ENCODE data around the gene SCGB3A1.

The SCGB3A1 gene

DNA sequence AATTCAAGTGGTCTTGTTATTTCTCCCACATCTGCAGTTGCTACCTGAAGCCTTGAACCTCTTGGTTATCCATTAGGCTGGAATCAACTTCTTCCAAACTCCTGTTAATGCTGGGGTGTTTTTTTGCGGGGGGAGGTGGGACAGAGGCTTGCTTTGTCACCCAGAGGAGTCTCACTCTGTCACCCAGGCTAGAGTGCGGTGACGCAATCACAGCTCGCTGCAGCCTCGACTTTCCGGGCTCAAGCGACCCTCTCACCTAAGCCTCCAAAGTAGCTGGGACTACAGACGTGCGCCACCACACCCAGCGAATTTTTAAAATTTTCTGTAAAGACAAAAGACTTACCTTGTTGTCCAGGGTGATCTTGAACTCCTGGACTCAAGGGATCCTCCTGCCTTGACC is 4.4 kb downstream of the SCGB3A1 start:
- DNase-seq (ENCODE audit: low read depth in 2 of 2), result no peak

DNA sequence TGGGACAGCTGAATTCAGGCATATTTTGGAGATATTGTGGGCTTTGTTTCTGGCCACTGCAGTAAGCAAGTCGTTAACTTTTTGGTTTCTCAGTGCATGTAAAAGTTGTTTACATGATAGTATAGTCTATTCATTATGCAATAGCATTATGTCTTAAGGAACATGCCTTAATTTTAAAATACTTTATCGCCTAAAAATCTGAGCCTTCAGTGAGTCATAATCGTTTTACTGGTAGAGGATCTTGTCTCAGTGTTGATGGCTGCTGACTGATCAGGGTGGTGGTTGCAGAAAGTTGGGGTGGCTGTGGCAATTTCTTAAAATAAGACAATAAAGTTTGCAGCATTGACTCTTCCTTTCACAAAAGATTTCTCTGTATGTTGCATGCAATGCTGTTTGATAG is 5.1 kb downstream of the SCGB3A1 start:
- no peak for DNase-seq (ENCODE audit: low read depth in 2 of 2)

DNA sequence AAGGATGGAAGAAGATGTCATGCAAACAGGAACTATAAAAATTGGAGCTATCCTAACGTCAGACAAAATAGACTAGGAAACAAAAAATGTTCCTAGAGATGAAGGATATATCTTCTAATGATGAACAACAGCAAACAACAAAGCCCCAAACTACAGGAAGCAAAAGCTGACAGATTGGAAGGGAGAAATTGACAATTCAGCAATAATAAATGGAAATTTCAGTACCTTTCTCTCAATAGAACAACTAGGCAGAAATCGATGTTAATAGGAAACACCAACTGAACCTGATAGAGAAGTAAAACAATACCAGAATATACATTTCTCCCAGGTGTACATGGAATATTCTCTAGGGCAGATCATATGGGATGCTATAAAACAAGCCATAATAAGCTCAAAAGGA is 7.6 kb downstream of the SCGB3A1 start:
- DNase-seq (ENCODE audit: low read depth in 2 of 2), result no peak

DNA sequence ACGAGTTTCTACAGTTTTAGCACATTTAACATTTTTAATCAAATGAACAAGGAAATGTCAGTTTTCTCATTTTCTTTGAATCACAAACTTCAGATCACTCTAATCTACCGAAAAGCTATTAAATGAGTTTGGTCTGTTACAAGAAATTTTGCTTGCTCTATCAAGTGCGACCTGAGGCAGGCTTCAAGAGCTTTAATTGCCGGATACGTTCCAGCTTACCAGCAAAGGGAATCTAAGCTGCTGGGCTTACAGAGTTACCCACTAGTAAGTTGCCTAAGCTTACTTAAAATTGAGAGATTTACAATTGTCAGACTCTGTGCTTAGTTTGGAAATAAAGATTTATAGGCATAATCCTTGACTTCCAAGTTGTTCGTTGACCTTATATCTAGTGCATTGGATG is 10.6 kb downstream of the SCGB3A1 start:
- DNase-seq (ENCODE audit: low read depth in 2 of 2), result no peak

DNA sequence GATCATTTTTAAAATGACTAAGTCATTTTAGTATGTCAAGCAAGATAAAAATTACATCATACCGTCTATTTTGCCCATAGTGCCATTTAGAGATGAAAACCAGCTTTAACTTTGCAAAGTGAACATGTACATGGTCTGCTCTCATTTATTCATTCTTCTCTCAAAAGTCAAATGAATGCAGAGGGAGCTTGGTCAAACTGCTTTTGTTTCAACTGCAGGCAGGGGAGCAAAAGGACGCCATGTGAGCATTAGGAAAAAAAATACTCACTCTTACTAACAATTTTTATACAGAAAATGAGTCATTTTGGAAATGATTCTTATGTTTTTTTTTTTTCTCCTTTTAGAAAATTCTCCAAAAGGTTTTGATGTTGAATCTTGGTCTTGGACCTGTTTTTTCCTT is 15.7 kb downstream of the SCGB3A1 start:
- no peak for DNase-seq (ENCODE audit: low read depth in 2 of 2)

DNA sequence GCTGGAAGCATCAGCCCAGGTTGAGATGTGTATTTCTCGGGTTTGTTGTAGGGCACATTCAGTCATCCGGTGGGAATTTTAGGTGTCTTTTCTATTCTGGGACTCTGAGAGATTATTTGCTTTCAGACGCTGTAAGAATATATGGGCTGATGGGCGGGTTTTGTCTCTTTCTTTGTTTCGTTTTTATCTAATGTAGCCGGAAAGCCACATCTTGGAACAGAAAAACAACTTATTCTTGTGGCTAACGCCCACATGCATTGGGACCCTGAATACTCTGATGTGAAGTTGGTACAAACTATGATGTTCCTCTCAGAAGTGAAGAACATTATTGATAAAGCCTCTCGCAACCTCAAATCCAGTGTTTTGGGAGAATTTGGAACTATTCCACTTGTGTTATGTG is 22.4 kb downstream of the SCGB3A1 start:
- DNase-seq (ENCODE audit: low read depth in 2 of 2), result no peak

DNA sequence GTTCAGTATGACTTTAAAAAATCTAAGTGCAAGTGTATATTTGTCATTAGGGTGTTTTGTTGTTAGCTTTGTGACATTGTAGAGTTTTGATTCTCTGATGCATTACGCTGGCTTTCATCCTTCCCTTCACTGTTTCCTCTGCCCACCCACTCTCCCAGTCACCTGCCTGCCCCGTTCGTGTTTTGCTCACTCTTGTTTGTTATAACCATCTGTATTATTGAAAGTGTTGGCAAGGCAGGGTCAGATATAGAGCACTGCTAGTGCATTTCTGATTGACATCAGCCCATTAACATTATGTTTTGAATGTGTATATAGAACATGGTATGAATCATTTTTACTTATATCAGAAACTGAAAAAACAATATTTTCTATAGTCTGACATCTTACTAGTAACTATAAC is 27.3 kb downstream of the SCGB3A1 start:
- no peak for DNase-seq (ENCODE audit: low read depth in 2 of 2)

DNA sequence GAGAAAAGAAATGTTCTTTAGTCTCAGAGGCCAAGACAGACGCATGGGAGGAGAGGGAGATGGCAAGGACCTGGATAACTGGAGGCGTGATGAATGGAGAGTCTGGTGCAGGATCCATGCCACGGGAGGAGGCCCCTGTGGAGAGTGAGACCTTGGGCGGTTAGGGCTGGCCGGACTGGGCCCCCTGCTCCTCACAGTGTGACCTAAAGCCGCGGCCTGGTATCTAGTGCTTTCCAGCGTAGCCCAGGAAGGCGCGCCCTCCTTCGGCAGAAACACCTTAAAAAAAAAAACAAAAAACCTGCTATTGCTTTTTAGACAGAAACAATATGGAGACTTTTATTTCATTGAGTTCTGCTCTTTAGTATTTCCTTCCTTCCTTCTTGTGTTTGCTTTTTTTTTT is 33.1 kb downstream of the SCGB3A1 start:
- no peak for DNase-seq (ENCODE audit: low read depth in 2 of 2)

DNA sequence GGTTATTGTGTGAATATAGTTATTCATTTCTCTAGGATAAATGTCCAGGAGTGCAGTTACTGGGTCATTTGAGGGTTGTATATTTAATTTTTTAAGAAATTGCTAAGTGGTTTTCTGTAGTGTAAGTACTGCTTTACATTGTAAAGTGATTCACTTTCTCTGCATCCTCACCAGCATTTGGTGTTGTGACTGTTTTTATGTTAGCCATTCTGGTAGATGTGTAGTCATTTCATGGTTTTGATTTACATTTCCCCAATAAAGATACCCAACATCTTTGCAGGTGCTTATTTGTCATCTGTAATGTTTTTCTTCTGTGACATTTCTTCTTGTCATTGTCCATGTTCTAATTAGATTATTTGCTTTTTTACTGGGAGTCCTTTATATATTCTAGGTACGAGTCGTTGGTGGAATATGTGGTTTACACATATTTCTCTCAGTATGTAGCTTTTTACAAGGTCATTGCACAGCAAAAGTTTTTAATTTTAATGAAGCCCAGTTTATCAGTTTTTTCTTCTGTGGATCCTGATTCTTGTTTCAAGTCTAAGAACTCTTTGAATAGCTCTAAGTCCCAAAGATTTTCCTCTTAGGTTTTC is 34.0 kb downstream of the SCGB3A1 start:
- no peak for DNase-seq (ENCODE audit: low read depth in 2 of 2)

DNA sequence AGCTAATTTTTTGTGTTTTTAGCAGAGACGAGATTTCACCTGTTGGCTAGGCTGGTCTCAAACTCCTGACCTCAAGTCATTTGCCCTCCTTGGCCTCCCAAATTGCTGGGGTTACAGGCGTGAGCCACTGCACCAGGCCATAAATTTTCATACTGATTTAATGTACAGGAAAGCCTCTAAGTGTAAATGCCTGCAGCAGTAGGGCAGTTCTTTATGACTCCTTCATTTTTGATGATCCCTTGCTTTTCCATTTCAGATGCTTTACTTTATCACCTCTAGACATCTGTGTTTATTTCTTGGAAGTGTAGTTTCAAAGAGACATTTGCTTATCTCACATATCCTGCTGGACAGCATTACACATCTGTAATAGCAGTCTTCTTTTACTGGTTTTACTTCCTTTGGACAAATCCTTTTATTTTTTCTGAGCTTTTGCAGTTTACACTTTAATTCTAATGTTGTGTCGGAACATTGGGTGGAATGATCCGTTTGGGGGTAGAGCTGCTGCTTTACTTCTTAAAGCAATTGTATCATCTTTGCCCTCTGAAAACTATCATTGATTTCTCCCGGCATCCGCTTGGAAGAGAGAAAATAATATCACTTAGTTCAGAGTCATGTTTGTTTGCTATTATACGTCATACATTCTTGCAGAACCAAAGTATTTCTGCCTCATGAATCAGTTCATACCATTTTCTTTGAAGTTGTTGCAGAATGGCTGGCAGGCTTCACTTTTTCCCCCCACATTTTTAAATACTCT is 36.0 kb downstream of the SCGB3A1 start:
- DNase-seq (ENCODE audit: low read depth in 2 of 2), result no peak

DNA sequence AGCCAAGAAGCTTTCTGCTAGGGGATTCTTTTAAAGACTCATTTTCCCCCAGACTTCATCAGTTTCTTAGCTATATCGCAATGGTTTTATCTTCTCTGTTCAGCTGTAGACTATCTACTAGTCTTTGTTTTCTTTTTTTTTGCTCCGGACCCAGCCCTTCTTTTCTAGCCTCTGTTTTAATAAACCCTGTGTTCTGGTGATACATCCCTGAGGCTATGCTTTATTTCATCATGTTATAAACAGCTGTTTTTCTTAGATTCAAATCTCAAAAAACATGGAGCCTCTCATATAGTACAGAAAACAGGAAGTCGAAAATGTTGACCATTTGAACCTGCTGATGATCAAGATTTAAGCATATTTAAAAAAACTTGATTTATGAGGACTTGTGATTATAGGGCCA is 37.8 kb downstream of the SCGB3A1 start:
- DNase-seq (ENCODE audit: low read depth in 2 of 2), result no peak

DNA sequence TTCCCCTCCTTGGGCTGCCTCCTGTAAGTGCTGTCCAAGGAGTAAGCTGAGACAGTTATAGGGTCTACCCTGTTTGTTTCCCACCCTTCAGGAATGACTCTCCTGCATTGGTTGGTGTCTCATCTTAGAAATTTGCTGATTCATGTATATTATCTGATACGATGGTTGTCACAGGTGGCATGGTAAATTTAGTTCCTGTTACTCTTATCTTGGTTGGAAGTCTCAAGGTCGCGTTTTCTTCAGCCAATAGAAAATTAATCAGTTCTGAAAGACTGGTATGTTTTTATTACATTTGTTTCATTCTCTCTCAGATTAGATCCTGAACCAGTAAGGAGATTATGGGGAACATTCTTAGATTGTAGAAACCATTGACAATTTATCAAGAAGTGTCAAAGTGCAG is 42.7 kb downstream of the SCGB3A1 start:
- no peak for DNase-seq (ENCODE audit: low read depth in 2 of 2)

DNA sequence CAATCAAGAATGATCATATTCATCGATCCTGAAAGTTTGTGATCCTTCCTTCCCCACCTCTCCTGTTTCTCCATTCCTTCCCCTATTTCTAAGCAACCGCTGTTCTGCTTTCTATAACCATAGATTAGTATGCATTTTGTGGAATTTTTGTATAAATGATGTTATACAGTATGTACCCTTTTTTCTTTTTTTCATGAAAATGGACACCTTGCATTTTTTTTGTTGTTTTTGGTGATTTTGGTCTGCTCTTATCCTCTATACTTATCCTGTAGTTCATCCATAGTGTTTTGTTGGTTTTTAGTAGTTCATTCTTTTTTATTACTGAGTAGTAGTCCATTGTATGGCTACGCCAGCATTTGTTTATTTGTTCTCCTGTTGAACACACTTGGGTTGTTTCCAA is 46.1 kb downstream of the SCGB3A1 start:
- no peak for DNase-seq (ENCODE audit: low read depth in 2 of 2)

DNA sequence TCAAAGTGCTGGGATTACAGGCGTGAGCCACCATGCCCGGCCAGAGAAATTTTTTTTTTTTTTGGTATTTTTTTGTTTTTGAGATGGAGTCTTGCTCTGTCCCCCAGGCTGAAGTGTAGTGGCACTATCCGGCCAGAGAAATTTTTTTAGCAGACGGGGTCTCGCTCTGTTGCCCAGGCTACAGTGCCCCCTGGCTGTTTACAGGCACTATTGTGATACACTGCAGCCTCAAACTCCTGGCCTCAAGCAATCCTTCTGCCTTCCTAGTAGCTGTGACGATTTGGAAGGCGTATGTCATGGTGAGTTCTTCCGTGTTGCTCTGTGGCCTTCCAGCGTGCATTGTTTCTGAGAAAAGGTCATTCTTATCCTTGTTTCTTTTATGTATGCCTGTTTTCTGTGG is 49.6 kb downstream of the SCGB3A1 start:
- no peak for DNase-seq (ENCODE audit: low read depth in 2 of 2)

Measured in stimulated activated CD4-positive, alpha-beta T cell treated with anti-CD3 and anti-CD28 coated beads, Interleukin-1b, Interleukin-23, amount 100 ng/mL, for 4 hours (primary cell).